HepG2 (cell line): ENCODE results near the gene ZFHX3. TPM values are rescaled to one million over a fixed set of nuclear protein-coding genes. Genes with fewer than 3 reads are reported as not detected.

Experiments
- FOXC1 ChIP-seq: sonication (generic); formaldehyde crosslinking; IDR thresholded peaks from 2 replicates; pipeline ENCODE4 v1.8.0; 2022; ENCODE audit warnings: mild to moderate bottlenecking, missing genetic modification reagents, borderline replicate concordance
- HNF4A ChIP-seq: sonication (generic); formaldehyde crosslinking; IDR thresholded peaks from 2 replicates; pipeline ENCODE4 v1.4.0; 2020; ENCODE audit warnings: missing genetic modification reagents
- MTA3 ChIP-seq: sonication (generic); formaldehyde crosslinking; IDR thresholded peaks from 2 replicates; pipeline ENCODE4 v1.4.0; 2020; ENCODE audit warnings: missing genetic modification reagents
- MTF1 ChIP-seq: sonication (generic); formaldehyde crosslinking; IDR thresholded peaks from 2 replicates; pipeline ENCODE4 v1.5.0; 2020; ENCODE audit warnings: missing genetic modification reagents
- NKX3-1 ChIP-seq: sonication (generic); formaldehyde crosslinking; IDR thresholded peaks from 2 replicates; pipeline ENCODE4 v1.5.0; 2020; ENCODE audit warnings: missing genetic modification reagents
- RARA ChIP-seq: IDR thresholded peaks from 2 replicates; pipeline ENCODE4 v1.6.1; 2016; ENCODE audit warnings: missing genetic modification reagents, missing compliant biosample characterization
- SOX6 ChIP-seq, 2 experiments: fragments of 450-650 bp in 1 of 2; sonication (generic) in 1 of 2; formaldehyde crosslinking in 1 of 2; IDR thresholded peaks; 2 replicates each; pipeline versions ENCODE4 v1.4.0 to v1.6.1; 2017 to 2020; ENCODE audit warnings: antibody characterized with exemption in 1 of 2, mild to moderate bottlenecking in 1 of 2, missing genetic modification reagents in 1 of 2
- TRIM24 ChIP-seq: sonication (generic); formaldehyde crosslinking; IDR thresholded peaks from 2 replicates; pipeline ENCODE4 v1.8.0; 2022; ENCODE audit warnings: mild to moderate bottlenecking, missing genetic modification reagents
- WIZ ChIP-seq: sonication (generic); formaldehyde crosslinking; IDR thresholded peaks from 2 replicates; pipeline ENCODE4 v1.5.1; 2020; ENCODE audit warnings: mild to moderate bottlenecking, missing genetic modification reagents
- ZFAT ChIP-seq: sonication (generic); formaldehyde crosslinking; conservative IDR thresholded peaks from 2 replicates; pipeline ENCODE4 v1.8.1; 2023; ENCODE audit warnings: missing genetic modification reagents, inconsistent platforms
- ZKSCAN5 ChIP-seq: sonication (generic); formaldehyde crosslinking; IDR thresholded peaks from 2 replicates; pipeline ENCODE4 v1.5.1; 2020; ENCODE audit warnings: mild to moderate bottlenecking, missing genetic modification reagents
- ZNF343 ChIP-seq: sonication (generic); formaldehyde crosslinking; IDR thresholded peaks from 2 replicates; pipeline ENCODE4 v1.4.0; 2020; ENCODE audit warnings: mild to moderate bottlenecking, missing genetic modification reagents
- ZNF615 ChIP-seq: sonication (generic); formaldehyde crosslinking; IDR thresholded peaks from 2 replicates; pipeline ENCODE4 v1.5.0; 2020; ENCODE audit warnings: mild to moderate bottlenecking, missing genetic modification reagents, borderline replicate concordance
- ZNF761 ChIP-seq: sonication (generic); formaldehyde crosslinking; conservative IDR thresholded peaks from 2 replicates; pipeline ENCODE4 v1.4.0; 2020; ENCODE audit warnings: mild to moderate bottlenecking, missing genetic modification reagents
- polyA plus RNA-seq, 8 experiments: library from polyadenylated mRNA; depleted of rRNA in 3 of 8; stranded (reverse) in 7 of 8; unstranded in 1 of 8; fragments of >200 nt; fragmentation: Illumina TruSeq in 4 of 8; extraction: Trizol in 4 of 8; gene quantifications; 2 replicates each; pipeline versions ENCODE4 v1.2.1 to v1.2.3, GENCODE V29; 2011 to 2016; ENCODE audit warnings: low read depth in 4 of 8, missing spikeins in 1 of 8, mixed read lengths in 1 of 8; ENCODE audit not compliant: insufficient read depth in 1 of 8
- total RNA-seq, 5 experiments: library from RNA; depleted of rRNA; stranded (reverse); fragments of >200 nt; fragmentation: Illumina TruSeq; extraction: Trizol; gene quantifications; 2 replicates each; pipeline ENCODE4 v1.2.3, GENCODE V29; 2016; ENCODE audit warnings: low read depth in 1 of 5
- TF ChIP-seq, protein P1 (sequence below): IDR thresholded peaks from 2 replicates; pipeline ENCODE4 v1.6.1; 2016; ENCODE audit warnings: low read depth
- TF ChIP-seq, protein P2 (sequence below), 2 experiments: IDR thresholded peaks; 2 replicates each; pipeline ENCODE4 v1.6.1; 2011 to 2012; ENCODE audit warnings: low read length in 2 of 2, borderline replicate concordance in 1 of 2, low read depth in 1 of 2, mild to moderate bottlenecking in 1 of 2, moderate library complexity in 1 of 2
- TF ChIP-seq, protein P3 (sequence below): sonication (generic); formaldehyde crosslinking; IDR thresholded peaks from 2 replicates; pipeline ENCODE4 v1.4.0; 2020; ENCODE audit warnings: missing genetic modification reagents
- TF ChIP-seq, protein P4 (sequence below): sonication (generic); formaldehyde crosslinking; IDR thresholded peaks from 2 replicates; pipeline ENCODE4 v1.4.0; 2020; ENCODE audit warnings: mild to moderate bottlenecking, missing genetic modification reagents
- TF ChIP-seq, protein P5 (sequence below): sonication (generic); formaldehyde crosslinking; IDR thresholded peaks from 2 replicates; pipeline ENCODE4 v1.4.0; 2020; ENCODE audit warnings: missing genetic modification reagents

The ZFHX3 gene
- total and polyA plus RNA-seq, 2 of the 13 experiments (the other 11 are each of a cell fraction or from before 2014, with no cell fraction given): 5.0 to 6.0 TPM

DNA sequence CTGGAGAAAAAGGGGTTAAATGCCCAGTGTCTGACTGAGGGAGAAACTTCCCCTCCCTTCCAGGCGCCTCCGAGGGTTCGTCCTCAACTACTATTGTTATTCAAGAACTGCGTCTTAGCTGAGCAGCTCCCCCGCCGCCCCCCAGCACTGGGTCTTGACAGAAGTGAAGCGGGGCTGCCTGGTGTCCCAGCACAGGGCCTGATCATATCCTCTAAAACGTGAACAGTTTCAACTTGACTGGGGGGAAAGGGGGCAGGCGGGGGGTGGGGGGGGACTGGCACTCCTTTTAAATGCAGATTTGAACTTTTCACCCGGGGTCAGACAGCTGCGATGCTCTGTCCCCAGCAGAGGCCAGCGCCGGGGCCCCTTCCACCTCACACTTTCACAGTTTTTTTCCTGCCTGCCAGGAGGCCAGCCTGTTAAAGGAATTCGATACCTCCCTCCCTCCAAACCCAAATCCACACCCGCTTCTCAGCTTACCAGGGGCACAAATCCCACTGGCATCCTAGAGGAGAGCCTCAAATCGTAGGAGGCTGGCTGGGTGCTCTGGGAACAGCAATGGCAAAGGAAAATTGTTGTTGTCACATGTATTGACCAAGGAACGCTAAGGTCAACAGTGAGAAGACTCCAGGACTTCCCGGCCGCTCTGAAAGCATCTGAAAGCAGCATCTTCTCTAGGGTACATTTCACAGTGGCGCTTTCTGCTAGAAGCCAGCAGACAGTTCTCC is 14.5 kb downstream of the ZFHX3 start (continued):
- TF ChIP-seq RARA (CRISPR knock-in tag) (peak; percentile 45; the same call in 1 of the 2 replicates), ZKSCAN5 (CRISPR knock-in tag) (no peak), SOX6 (IDR thresholded peaks at IDR 0.05) (no peak), SOX6 (CRISPR knock-in tag; IDR thresholded peaks at IDR 0.05) (peak; percentile 23; the same call in 1 of the 2 replicates), MTA3 (CRISPR knock-in tag) (no peak), FOXC1 (CRISPR knock-in tag) (0 out of 2 replicates have a peak, but pooled peaks have one; percentile 22), MTF1 (CRISPR knock-in tag) (no peak), ZNF615 (no peak), WIZ (CRISPR knock-in tag) (no peak), ZNF761 (CRISPR knock-in tag) (no peak), HNF4A (CRISPR knock-in tag) (0 out of 2 replicates have a peak, but pooled peaks have one; percentile 12), TRIM24 (no peak), ZFAT (no peak), ZNF343 (CRISPR knock-in tag) (no peak), NKX3-1 (CRISPR knock-in tag) (no peak)
- TF ChIP-seq, protein P1, sequence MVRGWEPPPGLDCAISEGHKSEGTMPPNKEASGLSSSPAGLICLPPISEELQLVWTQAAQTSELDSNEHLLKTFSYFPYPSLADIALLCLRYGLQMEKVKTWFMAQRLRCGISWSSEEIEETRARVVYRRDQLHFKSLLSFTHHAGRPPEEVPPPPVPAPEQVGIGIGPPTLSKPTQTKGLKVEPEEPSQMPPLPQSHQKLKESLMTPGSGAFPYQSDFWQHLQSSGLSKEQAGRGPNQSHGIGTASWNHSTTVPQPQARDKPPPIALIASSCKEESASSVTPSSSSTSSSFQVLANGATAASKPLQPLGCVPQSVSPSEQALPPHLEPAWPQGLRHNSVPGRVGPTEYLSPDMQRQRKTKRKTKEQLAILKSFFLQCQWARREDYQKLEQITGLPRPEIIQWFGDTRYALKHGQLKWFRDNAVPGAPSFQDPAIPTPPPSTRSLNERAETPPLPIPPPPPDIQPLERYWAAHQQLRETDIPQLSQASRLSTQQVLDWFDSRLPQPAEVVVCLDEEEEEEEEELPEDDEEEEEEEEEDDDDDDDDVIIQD: no peak
- TF ChIP-seq, protein P2, sequence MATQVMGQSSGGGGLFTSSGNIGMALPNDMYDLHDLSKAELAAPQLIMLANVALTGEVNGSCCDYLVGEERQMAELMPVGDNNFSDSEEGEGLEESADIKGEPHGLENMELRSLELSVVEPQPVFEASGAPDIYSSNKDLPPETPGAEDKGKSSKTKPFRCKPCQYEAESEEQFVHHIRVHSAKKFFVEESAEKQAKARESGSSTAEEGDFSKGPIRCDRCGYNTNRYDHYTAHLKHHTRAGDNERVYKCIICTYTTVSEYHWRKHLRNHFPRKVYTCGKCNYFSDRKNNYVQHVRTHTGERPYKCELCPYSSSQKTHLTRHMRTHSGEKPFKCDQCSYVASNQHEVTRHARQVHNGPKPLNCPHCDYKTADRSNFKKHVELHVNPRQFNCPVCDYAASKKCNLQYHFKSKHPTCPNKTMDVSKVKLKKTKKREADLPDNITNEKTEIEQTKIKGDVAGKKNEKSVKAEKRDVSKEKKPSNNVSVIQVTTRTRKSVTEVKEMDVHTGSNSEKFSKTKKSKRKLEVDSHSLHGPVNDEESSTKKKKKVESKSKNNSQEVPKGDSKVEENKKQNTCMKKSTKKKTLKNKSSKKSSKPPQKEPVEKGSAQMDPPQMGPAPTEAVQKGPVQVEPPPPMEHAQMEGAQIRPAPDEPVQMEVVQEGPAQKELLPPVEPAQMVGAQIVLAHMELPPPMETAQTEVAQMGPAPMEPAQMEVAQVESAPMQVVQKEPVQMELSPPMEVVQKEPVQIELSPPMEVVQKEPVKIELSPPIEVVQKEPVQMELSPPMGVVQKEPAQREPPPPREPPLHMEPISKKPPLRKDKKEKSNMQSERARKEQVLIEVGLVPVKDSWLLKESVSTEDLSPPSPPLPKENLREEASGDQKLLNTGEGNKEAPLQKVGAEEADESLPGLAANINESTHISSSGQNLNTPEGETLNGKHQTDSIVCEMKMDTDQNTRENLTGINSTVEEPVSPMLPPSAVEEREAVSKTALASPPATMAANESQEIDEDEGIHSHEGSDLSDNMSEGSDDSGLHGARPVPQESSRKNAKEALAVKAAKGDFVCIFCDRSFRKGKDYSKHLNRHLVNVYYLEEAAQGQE (IDR thresholded peaks at IDR 0.05; ENCODE audit: borderline replicate concordance in 1 of 2, low read depth in 1 of 2, low read length in 2 of 2): no peak
- TF ChIP-seq, protein P3, sequence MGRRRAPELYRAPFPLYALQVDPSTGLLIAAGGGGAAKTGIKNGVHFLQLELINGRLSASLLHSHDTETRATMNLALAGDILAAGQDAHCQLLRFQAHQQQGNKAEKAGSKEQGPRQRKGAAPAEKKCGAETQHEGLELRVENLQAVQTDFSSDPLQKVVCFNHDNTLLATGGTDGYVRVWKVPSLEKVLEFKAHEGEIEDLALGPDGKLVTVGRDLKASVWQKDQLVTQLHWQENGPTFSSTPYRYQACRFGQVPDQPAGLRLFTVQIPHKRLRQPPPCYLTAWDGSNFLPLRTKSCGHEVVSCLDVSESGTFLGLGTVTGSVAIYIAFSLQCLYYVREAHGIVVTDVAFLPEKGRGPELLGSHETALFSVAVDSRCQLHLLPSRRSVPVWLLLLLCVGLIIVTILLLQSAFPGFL (CRISPR knock-in tag): no peak
- TF ChIP-seq, protein P4, sequence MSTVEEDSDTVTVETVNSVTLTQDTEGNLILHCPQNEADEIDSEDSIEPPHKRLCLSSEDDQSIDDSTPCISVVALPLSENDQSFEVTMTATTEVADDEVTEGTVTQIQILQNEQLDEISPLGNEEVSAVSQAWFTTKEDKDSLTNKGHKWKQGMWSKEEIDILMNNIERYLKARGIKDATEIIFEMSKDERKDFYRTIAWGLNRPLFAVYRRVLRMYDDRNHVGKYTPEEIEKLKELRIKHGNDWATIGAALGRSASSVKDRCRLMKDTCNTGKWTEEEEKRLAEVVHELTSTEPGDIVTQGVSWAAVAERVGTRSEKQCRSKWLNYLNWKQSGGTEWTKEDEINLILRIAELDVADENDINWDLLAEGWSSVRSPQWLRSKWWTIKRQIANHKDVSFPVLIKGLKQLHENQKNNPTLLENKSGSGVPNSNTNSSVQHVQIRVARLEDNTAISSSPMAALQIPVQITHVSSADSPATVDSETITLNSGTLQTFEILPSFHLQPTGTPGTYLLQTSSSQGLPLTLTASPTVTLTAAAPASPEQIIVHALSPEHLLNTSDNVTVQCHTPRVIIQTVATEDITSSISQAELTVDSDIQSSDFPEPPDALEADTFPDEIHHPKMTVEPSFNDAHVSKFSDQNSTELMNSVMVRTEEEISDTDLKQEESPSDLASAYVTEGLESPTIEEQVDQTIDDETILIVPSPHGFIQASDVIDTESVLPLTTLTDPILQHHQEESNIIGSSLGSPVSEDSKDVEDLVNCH: no peak
- TF ChIP-seq, protein P5, sequence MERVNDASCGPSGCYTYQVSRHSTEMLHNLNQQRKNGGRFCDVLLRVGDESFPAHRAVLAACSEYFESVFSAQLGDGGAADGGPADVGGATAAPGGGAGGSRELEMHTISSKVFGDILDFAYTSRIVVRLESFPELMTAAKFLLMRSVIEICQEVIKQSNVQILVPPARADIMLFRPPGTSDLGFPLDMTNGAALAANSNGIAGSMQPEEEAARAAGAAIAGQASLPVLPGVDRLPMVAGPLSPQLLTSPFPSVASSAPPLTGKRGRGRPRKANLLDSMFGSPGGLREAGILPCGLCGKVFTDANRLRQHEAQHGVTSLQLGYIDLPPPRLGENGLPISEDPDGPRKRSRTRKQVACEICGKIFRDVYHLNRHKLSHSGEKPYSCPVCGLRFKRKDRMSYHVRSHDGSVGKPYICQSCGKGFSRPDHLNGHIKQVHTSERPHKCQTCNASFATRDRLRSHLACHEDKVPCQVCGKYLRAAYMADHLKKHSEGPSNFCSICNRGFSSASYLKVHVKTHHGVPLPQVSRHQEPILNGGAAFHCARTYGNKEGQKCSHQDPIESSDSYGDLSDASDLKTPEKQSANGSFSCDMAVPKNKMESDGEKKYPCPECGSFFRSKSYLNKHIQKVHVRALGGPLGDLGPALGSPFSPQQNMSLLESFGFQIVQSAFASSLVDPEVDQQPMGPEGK (CRISPR knock-in tag): peak; percentile 20; the same call in 1 of the 2 replicates
